Pancreas (tissue), 10 donors: ENCODE data around the gene CCDC86. TPM values are rescaled to one million over a fixed set of nuclear protein-coding genes. Genes with fewer than 3 reads are reported as not detected.

ENCODE experiments used
- ATAC-seq, 4 donors: fragments of 200-7000 bp; cut with Tn5 transposase; one replicate each; pipeline versions ENCODE4 v1.8.0 to v1.9.1; 2020; ENCODE audit warnings: mild to moderate bottlenecking in 4 of 4, moderate library complexity in 4 of 4
- DNase-seq, 6 donors: peaks; one replicate each; pipeline ENCODE4 v3.0.0-alpha.2; 2020
- FAIRE-seq: peaks from 2 replicates; lab custom pipeline; 2012; peaks lifted over from hg19 to GRCh38; lab: Jason Lieb, UNC
- H3K27ac ChIP-seq, 4 donors: fragments of 200-600 bp; sonication (generic); 1 replicate in 3 of 4; 2 replicates in 1 of 4; pipeline versions ENCODE4 v1.5.0 to v1.8.0; 2020
- H3K27me3 ChIP-seq, 4 donors: fragments of 200-600 bp; one replicate each; pipeline ENCODE4 v1.8.0; 2021
- H3K36me3 ChIP-seq, 3 donors: fragments of 200-600 bp; sonication (generic) in 1 of 3; one replicate each; pipeline versions ENCODE4 v1.5.0 to v1.8.0; 2020 to 2021
- H3K4me1 ChIP-seq, 3 donors: fragments of 200-600 bp; one replicate each; pipeline ENCODE4 v1.8.0; 2021
- H3K4me3 ChIP-seq, 4 donors: fragments of 200-600 bp; sonication (generic) in 2 of 4; one replicate each; pipeline versions ENCODE4 v1.5.0 to v1.8.0; 2020 to 2021
- H3K9me3 ChIP-seq, 4 donors: fragments of 200-600 bp; one replicate each; pipeline ENCODE4 v1.8.0; 2021
- WGBS, 2 donors: extraction: QIAGEN DNeasy Blood & Tissue Kit; methylation state at CpG; one replicate each; pipeline ENCODE4 v1.1.7; 2013; 5-methylcytosine and 5-hydroxymethylcytosine counted together
- intact Hi-C, 3 donors: fragments of 100-400 bp; cut with DNase I; formaldehyde crosslinking; loops; one replicate each; pipeline versions ENCODE4 v1.11.1 to v1.14.2; 2022
- polyA plus RNA-seq, 2 donors: library from polyadenylated mRNA; stranded (reverse); fragments of 200-250 nt; gene quantifications; one replicate each; pipeline ENCODE4 v1.2.3, GENCODE V29; 2013
- total RNA-seq, 6 donors: library from RNA; stranded (reverse); fragmentation: NEBNext Ultra II Directional in 4 of 6; extraction: Animal tissue kit (Norgen Biotek cat#: 25700) in 4 of 6; gene quantifications; one replicate each; pipeline versions ENCODE4 v1.2.1 to v1.2.4, GENCODE V29; 2021 to 2023
- TF ChIP-seq, protein P1 (sequence below), 4 donors: fragments of 200-600 bp; sonication (generic) in 3 of 4; IDR thresholded peaks; one replicate each; pipeline versions ENCODE4 v1.5.0 to v1.8.0; 2021; ENCODE audit warnings: antibody characterized with exemption in 4 of 4
- donor health status: healthy with polysubstance abuse.
- donor health status: DM: no; HTN: no; CAD: no; lungs with moderate emphysema.
- donor health status: DM: no; HTN: no; CAD: no.
- donor health status: control.
- donor health status: control.
- donor health status: Bipolar disorder and iron deficiency.
- donor health status: DM: yes; HTN: yes; CAD: no.
- donor health status: DM: no; HTN: no; CAD: no.
- donor health status: DM: no; HTN: no; CAD: no.
- donor health status: DM: yes; HTN: yes; CAD: no.

CCDC86 gene
- total and polyA plus RNA-seq, 8 donors: 6.3 to 20.8 (median 11.0) TPM

DNA sequence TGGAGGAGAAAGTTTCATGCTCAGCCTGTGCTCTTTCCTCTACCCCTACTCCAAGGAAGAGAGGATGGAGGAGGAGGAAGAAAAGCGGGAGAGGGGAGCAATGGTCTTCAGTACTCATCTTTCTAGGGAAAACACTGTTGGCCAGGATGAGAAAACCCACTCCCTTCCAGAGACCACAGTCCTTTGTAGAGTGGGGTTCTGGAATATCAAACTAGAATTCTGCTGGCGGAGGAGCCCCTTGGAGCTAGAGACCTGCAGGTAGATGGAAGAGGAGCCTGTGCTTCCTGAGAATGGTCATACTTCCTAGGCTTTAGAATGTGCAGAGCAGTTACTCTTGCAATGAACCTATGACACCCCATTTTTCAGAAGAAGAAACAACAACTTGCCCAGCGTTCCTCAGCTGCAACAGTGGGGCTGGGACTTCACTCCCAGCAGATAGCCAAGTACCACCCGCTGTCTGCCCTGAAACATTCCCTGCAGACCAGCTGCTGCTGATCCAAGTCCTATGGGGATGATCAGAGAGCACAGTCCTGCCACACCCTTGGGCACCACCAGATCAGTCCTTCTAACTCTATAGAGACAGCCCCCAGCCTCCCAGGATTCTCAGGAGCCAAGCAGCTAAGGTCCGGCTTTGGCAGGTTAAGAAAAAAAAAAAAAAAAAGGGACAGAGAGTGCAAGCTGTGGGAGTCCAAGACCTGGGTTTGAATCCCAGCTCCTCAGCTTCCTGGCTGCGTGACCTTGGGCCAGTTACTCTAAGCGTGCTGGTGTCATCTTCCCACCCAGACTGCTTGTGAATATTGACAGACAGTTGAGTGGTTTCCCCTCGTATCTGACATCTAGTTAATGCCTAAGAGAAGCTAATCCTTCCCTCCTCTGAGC lies 13.2 kb downstream of the CCDC86 start:
- FAIRE-seq (no peak), DNase-seq (no peak), ATAC-seq (no peak)
- Histone ChIP-seq H3K9me3 (no peaks in the 10 kb centered on the region), H3K4me3 (no peak overlapping the region), H3K4me1 (no peaks in the 10 kb centered on the region), H3K27me3 (no peaks in the 10 kb centered on the region), H3K36me3 (peaks cover 0 to 10% (median 3%) of the 10 kb centered on the region in 3 donors), H3K27ac (no peak overlapping the region)
- TF ChIP-seq, protein P1, sequence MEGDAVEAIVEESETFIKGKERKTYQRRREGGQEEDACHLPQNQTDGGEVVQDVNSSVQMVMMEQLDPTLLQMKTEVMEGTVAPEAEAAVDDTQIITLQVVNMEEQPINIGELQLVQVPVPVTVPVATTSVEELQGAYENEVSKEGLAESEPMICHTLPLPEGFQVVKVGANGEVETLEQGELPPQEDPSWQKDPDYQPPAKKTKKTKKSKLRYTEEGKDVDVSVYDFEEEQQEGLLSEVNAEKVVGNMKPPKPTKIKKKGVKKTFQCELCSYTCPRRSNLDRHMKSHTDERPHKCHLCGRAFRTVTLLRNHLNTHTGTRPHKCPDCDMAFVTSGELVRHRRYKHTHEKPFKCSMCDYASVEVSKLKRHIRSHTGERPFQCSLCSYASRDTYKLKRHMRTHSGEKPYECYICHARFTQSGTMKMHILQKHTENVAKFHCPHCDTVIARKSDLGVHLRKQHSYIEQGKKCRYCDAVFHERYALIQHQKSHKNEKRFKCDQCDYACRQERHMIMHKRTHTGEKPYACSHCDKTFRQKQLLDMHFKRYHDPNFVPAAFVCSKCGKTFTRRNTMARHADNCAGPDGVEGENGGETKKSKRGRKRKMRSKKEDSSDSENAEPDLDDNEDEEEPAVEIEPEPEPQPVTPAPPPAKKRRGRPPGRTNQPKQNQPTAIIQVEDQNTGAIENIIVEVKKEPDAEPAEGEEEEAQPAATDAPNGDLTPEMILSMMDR (IDR thresholded peaks at IDR 0.05): no peak
- intact Hi-C loops: no loop called here
- 45 to 55% methylated on average over 8 of the region's 8 CpGs for WGBS, 2 donors

DNA sequence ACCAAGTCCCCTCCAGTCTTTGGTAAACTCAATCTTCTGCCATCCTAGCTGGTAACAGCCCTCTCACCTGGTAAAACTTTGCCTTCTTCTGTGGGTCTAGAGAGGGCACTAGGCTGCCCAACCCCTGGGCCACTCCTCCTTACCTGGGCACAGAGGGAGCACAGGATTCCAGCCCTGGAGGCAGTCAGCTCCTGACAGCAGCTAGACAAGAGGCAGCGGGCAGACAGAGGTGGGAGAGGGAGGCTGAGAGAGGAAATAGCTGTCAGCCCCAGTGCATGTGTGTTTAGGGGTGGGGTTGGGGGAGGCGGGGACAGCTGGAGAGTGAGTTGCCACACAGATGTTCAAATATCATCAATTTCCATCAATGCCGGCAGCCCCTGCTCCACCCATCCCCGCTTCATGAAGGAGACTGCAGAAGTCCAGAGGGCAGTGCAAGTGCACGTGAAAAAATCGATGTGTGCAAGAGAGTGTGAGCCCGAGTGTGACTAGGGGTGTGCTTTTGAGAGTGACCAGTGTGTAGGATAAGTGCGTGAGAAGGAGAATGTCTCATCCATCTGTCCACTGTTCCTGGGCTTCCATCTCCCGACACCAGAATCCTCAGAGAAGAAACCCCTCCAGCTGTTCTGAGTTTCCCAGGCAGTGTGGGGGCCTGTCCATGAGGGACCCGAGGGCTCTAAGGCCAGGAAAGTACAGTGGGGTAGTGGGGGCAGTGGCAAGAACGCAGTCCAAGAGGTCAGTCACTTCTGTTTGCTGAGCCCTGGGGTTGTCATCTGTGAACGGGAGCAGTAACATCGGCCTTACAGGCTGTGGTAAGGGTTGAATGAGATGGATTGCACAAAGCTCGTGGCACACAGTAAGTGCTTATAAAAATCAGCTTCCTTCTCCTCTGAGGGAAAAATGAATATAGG lies 14.1 kb downstream of the CCDC86 start, which contains the start of gene PTGDR2:
Gene PTGDR2, minus strand, starts transcription at position 225 of the 908 bp plus-strand sequence. CDS start 2,228 bp downstream, outside the sequence.
- DNase-seq (no peak), ATAC-seq (peak in 2 of 4 donors; percentile 25 to 37), FAIRE-seq (no peak)
- Histone ChIP-seq H3K36me3 (peaks cover 0 to under 1% (median 0%) of the 10 kb centered on the region in 3 donors), H3K9me3 (no peaks in the 10 kb centered on the region), H3K4me3 (no peak within 1 kb of the TSS), H3K27ac (no peak within 1 kb of the TSS), H3K4me1 (no peaks in the 10 kb centered on the region), H3K27me3 (no peaks in the 10 kb centered on the region)
- intact Hi-C loops: no loop called here
- 29 to 31% methylated on average over 14 of the region's 14 CpGs for WGBS, 2 donors
- TF ChIP-seq, protein P1 (IDR thresholded peaks at IDR 0.05): no peak

DNA sequence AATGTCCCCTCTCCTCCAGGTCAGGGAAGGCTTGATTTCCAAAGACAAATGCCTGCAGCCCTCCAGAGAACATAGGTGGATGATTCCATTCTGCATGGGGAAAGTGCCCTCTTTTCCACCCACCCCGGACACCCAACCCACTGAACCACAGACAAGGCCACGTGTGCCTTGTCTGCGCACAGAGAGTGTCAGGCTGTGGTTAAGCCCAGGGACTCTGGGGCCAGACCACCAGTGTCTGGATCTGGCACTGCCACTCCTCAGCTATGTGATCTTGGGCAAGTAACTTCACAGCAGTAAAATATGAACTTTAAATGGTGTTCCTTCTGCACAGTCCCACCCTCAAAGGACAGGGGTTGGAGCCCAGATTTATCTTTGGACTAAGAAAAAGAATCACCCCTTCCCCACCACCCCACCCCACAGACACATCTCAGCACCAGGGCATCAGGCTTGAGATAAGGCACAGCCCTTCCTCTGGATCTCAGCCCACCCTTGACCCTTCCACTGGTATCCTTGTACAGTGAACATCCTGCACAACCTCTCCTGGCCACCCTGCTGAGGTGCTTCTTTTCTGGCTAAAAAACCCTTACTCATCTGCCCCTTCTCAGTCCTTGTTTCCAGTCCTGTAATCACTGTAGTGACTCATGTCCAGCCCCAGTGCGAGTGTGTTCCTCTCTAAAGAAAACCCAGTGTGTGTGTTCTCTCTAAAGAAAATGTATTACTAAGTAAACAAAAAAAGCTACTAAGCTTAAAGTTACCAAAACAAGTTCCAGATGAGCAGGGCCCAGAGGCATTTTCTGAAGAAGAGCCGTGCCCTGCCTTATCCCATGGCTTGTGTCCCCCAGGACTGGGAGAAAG lies 15.7 kb downstream of the CCDC86 start:
- FAIRE-seq (no peak), ATAC-seq (no peak), DNase-seq (no peak)
- no peaks in the 10 kb centered on the region for H3K9me3 ChIP-seq
- WGBS, 2 donors: 84 to 87% methylated on average over 5 of the region's 5 CpGs
- H3K27ac ChIP-seq: no peak overlapping the region
- no peak overlapping the region for H3K4me3 ChIP-seq
- no peaks in the 10 kb centered on the region for H3K27me3 ChIP-seq
- H3K36me3 ChIP-seq: no peaks in the 10 kb centered on the region
- intact Hi-C loops: no loop called here
- H3K4me1 ChIP-seq: no peaks in the 10 kb centered on the region
- TF ChIP-seq, protein P1 (IDR thresholded peaks at IDR 0.05): no peak

DNA sequence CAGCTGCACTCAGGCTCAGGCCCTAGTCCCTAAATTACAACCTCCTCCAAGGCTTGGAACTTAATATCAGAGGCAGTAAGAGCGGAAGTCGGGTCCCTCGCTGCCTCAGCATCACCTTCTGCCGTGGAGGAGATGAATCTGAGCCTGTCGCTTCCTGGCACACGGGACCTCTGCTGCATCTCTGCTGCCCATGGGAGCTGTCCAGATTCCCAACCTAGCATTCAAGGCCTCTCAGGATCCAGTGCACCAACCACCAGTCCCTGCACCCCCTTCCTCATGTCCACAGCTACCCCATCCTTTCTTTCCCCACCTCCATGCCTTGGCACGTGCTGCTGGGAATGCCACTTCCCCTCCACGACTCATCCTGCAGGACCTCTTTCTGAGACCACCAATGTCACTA lies 16.3 kb downstream of the CCDC86 start:
- FAIRE-seq: no peak
- H3K27ac ChIP-seq: no peak overlapping the region
- WGBS, 2 donors: 82 to 85% methylated on average over 8 of the region's 8 CpGs

More for the DNA sequence above, 16.3 kb downstream of the CCDC86 start:
- H3K4me1 ChIP-seq: no peaks in the 10 kb centered on the region
- H3K36me3 ChIP-seq: no peaks in the 10 kb centered on the region
- ATAC-seq (no peak), DNase-seq (no peak)
- H3K4me3 ChIP-seq: no peak overlapping the region
- intact Hi-C loops: no loop called here
- H3K9me3 ChIP-seq: no peaks in the 10 kb centered on the region
- TF ChIP-seq, protein P1 (IDR thresholded peaks at IDR 0.05): no peak
- no peaks in the 10 kb centered on the region for H3K27me3 ChIP-seq
